PFSK-1 (cell line): ENCODE measurements around the gene GRIK3.

Experiments
- POLR2AphosphoS5 ChIP-seq: IDR thresholded peaks from 2 replicates; pipeline ENCODE4 v1.6.1; 2012; ENCODE audit warnings: low read depth, mild to moderate bottlenecking, control low read depth, low read length, moderate library complexity
- TAF1 ChIP-seq: IDR thresholded peaks from 2 replicates; pipeline ENCODE4 v1.6.1; 2012; ENCODE audit warnings: low read length, control low read depth, borderline replicate concordance; ENCODE audit not compliant: insufficient read depth
- TF ChIP-seq, protein P1 (sequence below), 2 experiments: IDR thresholded peaks; 2 replicates each; pipeline versions ENCODE4 v1.6.1 to v1.8.0; 2011 to 2012; ENCODE audit warnings: low read depth in 2 of 2, low read length in 2 of 2, control low read depth in 1 of 2, inconsistent platforms in 1 of 2, mild to moderate bottlenecking in 1 of 2, moderate library complexity in 1 of 2; ENCODE audit not compliant: insufficient read depth in 1 of 2

DNA sequence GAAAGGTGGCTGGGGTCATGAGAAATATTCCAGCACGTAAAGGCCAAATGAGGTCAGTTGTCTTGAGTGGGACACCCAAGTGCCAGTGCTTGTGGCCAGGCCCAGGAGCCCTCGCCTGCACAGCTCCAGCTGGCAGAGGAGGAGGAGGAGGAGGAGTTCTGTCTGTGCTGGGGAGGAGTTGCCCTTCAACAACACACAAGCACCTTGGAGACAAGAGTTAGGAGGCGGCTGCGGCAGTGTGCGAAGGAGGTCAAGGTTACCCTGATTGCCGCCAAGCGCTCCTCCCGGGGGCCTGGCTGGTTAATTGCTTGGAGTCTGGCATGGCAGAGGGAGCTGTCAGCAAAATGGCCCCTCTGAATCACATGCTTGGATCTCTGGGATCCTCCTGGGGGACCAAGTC, 45.1 kb downstream of the GRIK3 start:
- TF ChIP-seq, protein P1, sequence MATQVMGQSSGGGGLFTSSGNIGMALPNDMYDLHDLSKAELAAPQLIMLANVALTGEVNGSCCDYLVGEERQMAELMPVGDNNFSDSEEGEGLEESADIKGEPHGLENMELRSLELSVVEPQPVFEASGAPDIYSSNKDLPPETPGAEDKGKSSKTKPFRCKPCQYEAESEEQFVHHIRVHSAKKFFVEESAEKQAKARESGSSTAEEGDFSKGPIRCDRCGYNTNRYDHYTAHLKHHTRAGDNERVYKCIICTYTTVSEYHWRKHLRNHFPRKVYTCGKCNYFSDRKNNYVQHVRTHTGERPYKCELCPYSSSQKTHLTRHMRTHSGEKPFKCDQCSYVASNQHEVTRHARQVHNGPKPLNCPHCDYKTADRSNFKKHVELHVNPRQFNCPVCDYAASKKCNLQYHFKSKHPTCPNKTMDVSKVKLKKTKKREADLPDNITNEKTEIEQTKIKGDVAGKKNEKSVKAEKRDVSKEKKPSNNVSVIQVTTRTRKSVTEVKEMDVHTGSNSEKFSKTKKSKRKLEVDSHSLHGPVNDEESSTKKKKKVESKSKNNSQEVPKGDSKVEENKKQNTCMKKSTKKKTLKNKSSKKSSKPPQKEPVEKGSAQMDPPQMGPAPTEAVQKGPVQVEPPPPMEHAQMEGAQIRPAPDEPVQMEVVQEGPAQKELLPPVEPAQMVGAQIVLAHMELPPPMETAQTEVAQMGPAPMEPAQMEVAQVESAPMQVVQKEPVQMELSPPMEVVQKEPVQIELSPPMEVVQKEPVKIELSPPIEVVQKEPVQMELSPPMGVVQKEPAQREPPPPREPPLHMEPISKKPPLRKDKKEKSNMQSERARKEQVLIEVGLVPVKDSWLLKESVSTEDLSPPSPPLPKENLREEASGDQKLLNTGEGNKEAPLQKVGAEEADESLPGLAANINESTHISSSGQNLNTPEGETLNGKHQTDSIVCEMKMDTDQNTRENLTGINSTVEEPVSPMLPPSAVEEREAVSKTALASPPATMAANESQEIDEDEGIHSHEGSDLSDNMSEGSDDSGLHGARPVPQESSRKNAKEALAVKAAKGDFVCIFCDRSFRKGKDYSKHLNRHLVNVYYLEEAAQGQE (IDR thresholded peaks at IDR 0.05; ENCODE audit: insufficient read depth in 1 of 2, low read depth in 2 of 2, low read length in 2 of 2) = no peak
- TF ChIP-seq TAF1 = no peak
- no peak for TF ChIP-seq POLR2AphosphoS5
